KMS-11 (cell line): ENCODE data around the gene LDAH.
"Not testable (repeated sequence)": the region's sequence is repeated elsewhere in the genome, so short reads cannot be mapped to it uniquely, and the experiment has no call there.

ENCODE experiments used
- H2AFZ ChIP-seq: fragments of 200-600 bp; sonication (generic); 2 replicates; pipeline ENCODE4 v1.6.1; 2016; ENCODE audit warnings: antibody characterized with exemption, mixed run types, low read depth
- H3K27ac ChIP-seq: fragments of 200-600 bp; sonication (generic); 2 replicates; pipeline ENCODE4 v1.6.1; 2016; ENCODE audit warnings: mild to moderate bottlenecking, mixed run types
- H3K27me3 ChIP-seq: fragments of 200-600 bp; sonication (generic); 2 replicates; pipeline ENCODE4 v1.6.1; 2017; ENCODE audit warnings: mild to moderate bottlenecking, low read depth, mixed run types, moderate library complexity; ENCODE audit not compliant: insufficient read depth
- H3K36me3 ChIP-seq: fragments of 200-600 bp; sonication (generic); 2 replicates; pipeline ENCODE4 v1.6.1; 2017; ENCODE audit warnings: mild to moderate bottlenecking, mixed run types; ENCODE audit not compliant: insufficient read depth
- H3K4me1 ChIP-seq: fragments of 200-600 bp; sonication (generic); 2 replicates; pipeline ENCODE4 v1.6.1; 2016; ENCODE audit warnings: mild to moderate bottlenecking, low read depth, mixed run types; ENCODE audit not compliant: poor library complexity, severe bottlenecking
- H3K4me2 ChIP-seq: fragments of 200-600 bp; sonication (generic); 2 replicates; pipeline ENCODE4 v1.7.0; 2016; ENCODE audit warnings: mild to moderate bottlenecking, mixed run types
- H3K4me3 ChIP-seq: fragments of 200-600 bp; sonication (generic); IDR thresholded peaks from 2 replicates; pipeline ENCODE4 v1.6.1; 2017; ENCODE audit warnings: low read depth, low read length, mixed read lengths; ENCODE audit not compliant: insufficient read depth
- H3K79me2 ChIP-seq: fragments of 200-600 bp; sonication (generic); 2 replicates; pipeline ENCODE4 v1.6.1; 2016; ENCODE audit warnings: low read depth, mixed run types; ENCODE audit not compliant: insufficient read depth
- H3K9ac ChIP-seq: fragments of 200-600 bp; sonication (generic); 2 replicates; pipeline ENCODE4 v1.6.1; 2016; ENCODE audit warnings: mild to moderate bottlenecking, mixed run types
- H4K20me1 ChIP-seq: fragments of 200-600 bp; sonication (generic); 2 replicates; pipeline ENCODE4 v1.6.1; 2016; ENCODE audit warnings: mild to moderate bottlenecking, mixed run types; ENCODE audit not compliant: insufficient read depth
- CTCF ChIP-seq: fragments of 200-600 bp; sonication (generic); conservative IDR thresholded peaks from 2 replicates; pipeline ENCODE4 v1.6.1; 2017; ENCODE audit warnings: low read depth, mild to moderate bottlenecking, antibody characterized with exemption, low read length, moderate library complexity, mixed read lengths

LDAH gene

GRCh38 chr2:20803226-20803682 lies 19.6 kb downstream of the LDAH start:
- Histone ChIP-seq H3K4me2 (no peak overlapping the region), H3K79me2 (no peaks in the 10 kb centered on the region), H2AFZ (no peak overlapping the region), H3K27ac (no peak overlapping the region), H3K4me1 (no peaks in the 10 kb centered on the region), H3K9ac (no peak overlapping the region), H3K27me3 (no peaks in the 10 kb centered on the region), H3K36me3 (no peaks in the 10 kb centered on the region), H4K20me1 (no peaks in the 10 kb centered on the region), H3K4me3 (no peak overlapping the region)
- TF ChIP-seq CTCF: no peak

GRCh38 chr2:20797096-20797495 lies 25.8 kb downstream of the LDAH start:
- no peak overlapping the region for H3K9ac ChIP-seq
- H4K20me1 ChIP-seq: no peaks in the 10 kb centered on the region
- no peaks in the 10 kb centered on the region for H3K27me3 ChIP-seq
- H2AFZ ChIP-seq: no peak overlapping the region
- no peaks in the 10 kb centered on the region for H3K4me1 ChIP-seq
- no peak for TF ChIP-seq CTCF
- H3K4me2 ChIP-seq: no peak overlapping the region
- H3K27ac ChIP-seq: no peak overlapping the region
- H3K36me3 ChIP-seq: no peaks in the 10 kb centered on the region
- H3K4me3 ChIP-seq: no peak overlapping the region
- H3K79me2 ChIP-seq: no peaks in the 10 kb centered on the region

- no peak for TF ChIP-seq CTCF
- Histone ChIP-seq H3K4me3 (no peak overlapping the region), H3K79me2 (no peaks in the 10 kb centered on the region), H3K4me1 (no peaks in the 10 kb centered on the region), H3K4me2 (no peak overlapping the region), H2AFZ (no peak overlapping the region), H3K9ac (no peak overlapping the region), H3K27ac (no peak overlapping the region), H3K36me3 (no peaks in the 10 kb centered on the region), H3K27me3 (no peaks in the 10 kb centered on the region), H4K20me1 (no peaks in the 10 kb centered on the region)
Observed at GRCh38 chr2:20796374-20796791, 26.5 kb downstream of the LDAH start.

GRCh38 chr2:20793944-20794343 lies 29.0 kb downstream of the LDAH start:
- H3K27ac ChIP-seq, H3K9ac ChIP-seq, H3K4me2 ChIP-seq, H4K20me1 ChIP-seq, H2AFZ ChIP-seq, H3K4me1 ChIP-seq, H3K36me3 ChIP-seq, H3K4me3 ChIP-seq, H3K79me2 ChIP-seq, H3K27me3 ChIP-seq: not testable (repeated sequence)

GRCh38 chr2:20781656-20782265 lies 41.1 kb downstream of the LDAH start:
- Histone ChIP-seq H3K9ac (no peak overlapping the region), H3K4me1 (no peaks in the 10 kb centered on the region), H3K4me2 (no peak overlapping the region), H3K27ac (no peak overlapping the region), H3K79me2 (no peaks in the 10 kb centered on the region), H4K20me1 (no peaks in the 10 kb centered on the region), H2AFZ (no peak overlapping the region), H3K36me3 (no peaks in the 10 kb centered on the region), H3K27me3 (no peaks in the 10 kb centered on the region), H3K4me3 (no peak overlapping the region)
- peak; percentile 80 for TF ChIP-seq CTCF
